Transverse colon (tissue), 4 donors: ENCODE measurements around the gene RAET1E. TPM values are rescaled to one million over a fixed set of nuclear protein-coding genes. Genes with fewer than 3 reads are reported as not detected.

Source experiments
- DNase-seq: peaks from one replicate; pipeline ENCODE4 v3.0.0-alpha.2; 2019
- H3K27ac ChIP-seq, 4 donors: fragments of 200-600 bp; sonication (generic); 2 replicates each; pipeline ENCODE4 v1.5.1; 2016 to 2018; ENCODE audit warnings: inconsistent platforms in 4 of 4
- H3K27me3 ChIP-seq: fragments of 200-600 bp; sonication (generic); 2 replicates; pipeline ENCODE4 v1.5.1; 2017; ENCODE audit warnings: inconsistent platforms
- H3K36me3 ChIP-seq, 4 donors: fragments of 200-600 bp; sonication (generic); 2 replicates each; pipeline ENCODE4 v1.5.1; 2017 to 2019; ENCODE audit warnings: inconsistent platforms in 4 of 4
- H3K4me1 ChIP-seq, 4 donors: fragments of 200-600 bp; sonication (generic); 2 replicates each; pipeline ENCODE4 v1.5.1; 2017 to 2020; ENCODE audit warnings: inconsistent platforms in 4 of 4
- H3K4me3 ChIP-seq, 4 donors: fragments of 200-600 bp; sonication (generic); 1 replicate in 1 of 4; 2 replicates in 3 of 4; pipeline versions ENCODE4 v1.5.1 to v1.6.1; 2017 to 2019; ENCODE audit warnings: inconsistent platforms in 4 of 4
- H3K9me3 ChIP-seq, 2 donors: fragments of 200-600 bp; sonication (generic); 2 replicates each; pipeline ENCODE4 v1.5.1; 2017 to 2019; ENCODE audit warnings: inconsistent platforms in 2 of 2
- CTCF ChIP-seq, 5 experiments: fragments of 200-600 bp in 3 of 5; fragments of 450-650 bp in 2 of 5; sonication (generic) in 3 of 5; IDR thresholded peaks; 1 replicate in 2 of 5; 2 replicates in 3 of 5; pipeline ENCODE4 v1.5.1; 2016 to 2017; ENCODE audit warnings: antibody characterized with exemption in 5 of 5, inconsistent platforms in 3 of 5, mild to moderate bottlenecking in 2 of 5, moderate library complexity in 1 of 5
- EP300 ChIP-seq: sonication (generic); formaldehyde crosslinking; IDR thresholded peaks from one replicate; pipeline ENCODE4 v1.6.1; 2017; ENCODE audit warnings: antibody characterized with exemption, low read depth
- POLR2A ChIP-seq: fragments of 450-650 bp; IDR thresholded peaks from one replicate; pipeline ENCODE4 v1.6.1; 2016; ENCODE audit warnings: antibody characterized with exemption, mild to moderate bottlenecking, moderate library complexity
- POLR2AphosphoS5 ChIP-seq, 3 donors: sonication (generic); formaldehyde crosslinking; IDR thresholded peaks; one replicate each; pipeline ENCODE4 v1.6.1; 2016; ENCODE audit warnings: antibody characterized with exemption in 3 of 3
- WGBS, 2 donors: methylation state at CpG; one replicate each; pipeline ENCODE4 v1.1.5; 2018; ENCODE audit warnings: low coverage in 1 of 2; 5-methylcytosine and 5-hydroxymethylcytosine counted together
- in situ Hi-C, 4 donors: fragments of 200-750 bp; cut with MboI; loops; one replicate each; pipeline versions ENCODE4 v1.15.0 to v1.15.1; 2017; ENCODE audit warnings: low sequenced_read_pairs in 3 of 4, low pct_ligation_motif_present in 1 of 4, low pct_unique_long_range_greater_than_20kb in 1 of 4
- intact Hi-C: fragments of 100-400 bp; cut with DNase I; formaldehyde crosslinking; loops from one replicate; pipeline ENCODE4 v1.15.1; 2023; ENCODE audit warnings: low total_unique reads
- total RNA-seq, 4 donors: library from RNA; depleted of rRNA; stranded (reverse); fragments of >200 nt; gene quantifications; one replicate each; pipeline ENCODE4 v1.1.0, GENCODE V29; 2016

RAET1E gene
- total RNA-seq, 4 donors from 2014 or later: not detected

GRCh38 chr6:149884215-149884614, 13.7 kb downstream of the RAET1E start:
- 55% methylated on average over 11 of the region's 11 CpGs; no CpG with 5 or more reads in 1 of the 2 donors for WGBS, 2 donors
- in situ Hi-C loops (no loop called here), intact Hi-C loops (no loop called here)
- Histone ChIP-seq H3K4me3 (no peak overlapping the region), H3K4me1 (no peaks in the 10 kb centered on the region), H3K27me3 (no peaks in the 10 kb centered on the region), H3K36me3 (no peaks in the 10 kb centered on the region), H3K9me3 (no peaks in the 10 kb centered on the region), H3K27ac (no peak overlapping the region)
- DNase-seq: no peak
- TF ChIP-seq EP300: no peak
- TF ChIP-seq POLR2AphosphoS5 (IDR thresholded peaks at IDR 0.05): no peak

GRCh38 chr6:149881860-149882259, 16.1 kb downstream of the RAET1E start:
- WGBS, 2 donors: 86 to 88% methylated on average over 2 of the region's 2 CpGs
- no peaks in the 10 kb centered on the region for H3K27me3 ChIP-seq
- H3K36me3 ChIP-seq: no peaks in the 10 kb centered on the region
- no peak for TF ChIP-seq CTCF (IDR thresholded peaks at IDR 0.05)
- no peak for TF ChIP-seq POLR2AphosphoS5 (IDR thresholded peaks at IDR 0.05)
- TF ChIP-seq POLR2A: no peak
- no peak for TF ChIP-seq EP300
- H3K4me1 ChIP-seq: no peaks in the 10 kb centered on the region
- no peak overlapping the region for H3K4me3 ChIP-seq
- no peak overlapping the region for H3K27ac ChIP-seq
- no peaks in the 10 kb centered on the region for H3K9me3 ChIP-seq
- in situ Hi-C loops (no loop called here), intact Hi-C loops (no loop called here)
- DNase-seq: no peak

GRCh38 chr6:149881066-149881766, 16.7 kb downstream of the RAET1E start:
- no peaks in the 10 kb centered on the region for H3K4me1 ChIP-seq
- no peak overlapping the region for H3K27ac ChIP-seq
- 81 to 100% methylated on average over 2 to 10 of the region's 10 CpGs for WGBS, 2 donors
- in situ Hi-C loops: no loop called here
- H3K36me3 ChIP-seq: no peaks in the 10 kb centered on the region
- intact Hi-C loops: no loop called here
- H3K9me3 ChIP-seq: no peaks in the 10 kb centered on the region
- TF ChIP-seq POLR2AphosphoS5 (IDR thresholded peaks at IDR 0.05) (no peak), EP300 (no peak), CTCF (IDR thresholded peaks at IDR 0.05) (no peak), POLR2A (no peak)
- DNase-seq: no peak
- no peak overlapping the region for H3K4me3 ChIP-seq
- H3K27me3 ChIP-seq: no peaks in the 10 kb centered on the region

- no peak for DNase-seq
- Histone ChIP-seq H3K27me3 (no peaks in the 10 kb centered on the region), H3K4me1 (no peaks in the 10 kb centered on the region), H3K4me3 (no peak overlapping the region), H3K9me3 (no peaks in the 10 kb centered on the region), H3K36me3 (no peaks in the 10 kb centered on the region), H3K27ac (no peak overlapping the region)
- no peak for TF ChIP-seq EP300
- TF ChIP-seq POLR2A: no peak
- TF ChIP-seq POLR2AphosphoS5 (IDR thresholded peaks at IDR 0.05): no peak
- TF ChIP-seq CTCF (IDR thresholded peaks at IDR 0.05): no peak
- intact Hi-C loops: loop anchor here (5.0 kb wide), 1 partner anchor 500 kb away; no protein-coding TSS in a partner anchor
- WGBS, 2 donors: 89 to 100% methylated on average over 1 of the region's 1 CpG
- in situ Hi-C loops: no loop called here
These were observed 20.3 kb downstream of the RAET1E start for GRCh38 chr6:149877659-149878058.
